CD4-positive, alpha-beta T cell treated with Interleukin-12 subunit alpha and Interleukin-12 subunit beta, for 1 hour (primary cell): ENCODE measurements around the gene ZNF582.
"Not testable (repeated sequence)": the region's sequence is repeated elsewhere in the genome, so short reads cannot be mapped to it uniquely, and the experiment has no call there.

Source experiments
- DNase-seq: peaks from one replicate; pipeline ENCODE4 v3.0.0-alpha.2; 2020

Gene ZNF582

GRCh38 chr19:56350416-56351045, 42.8 kb downstream of the ZNF582 start:
- DNase-seq = peak; percentile 63

GRCh38 chr19:56348289-56348877, 45.0 kb downstream of the ZNF582 start:
- DNase-seq = no peak

- no peak for DNase-seq
Observed at GRCh38 chr19:56347163-56347778, 46.1 kb downstream of the ZNF582 start.

- no peak for DNase-seq
Observed at GRCh38 chr19:56341948-56342347, 51.4 kb downstream of the ZNF582 start.

GRCh38 chr19:56339031-56339430, 54.3 kb downstream of the ZNF582 start:
- DNase-seq = not testable (repeated sequence)

GRCh38 chr19:56337077-56337476, 56.3 kb downstream of the ZNF582 start:
- not testable (repeated sequence) for DNase-seq

GRCh38 chr19:56335371-56335770, 58.0 kb downstream of the ZNF582 start:
- not testable (repeated sequence) for DNase-seq

- DNase-seq = peak; percentile 62
Observed at GRCh38 chr19:56333506-56333905, 59.8 kb downstream of the ZNF582 start.
